Tracheal epithelial cell (primary cell): ENCODE data around the gene FEZF1. TPM values are rescaled to one million over a fixed set of nuclear protein-coding genes. Genes with fewer than 3 reads are reported as not detected.

ENCODE experiments used
- total RNA-seq: library from RNA; depleted of rRNA; stranded (reverse); fragments of >200 nt; gene quantifications from 2 replicates; pipeline ENCODE4 v1.2.1, GENCODE V29; 2014

The FEZF1 gene
- total RNA-seq = not detected in 2 replicates

GRCh38 chr7:122304319-122304975, at the start of gene FEZF1:
FEZF1 (minus strand) TSS chr7:122304750; CDS start chr7:122304437, 313 bp downstream.

Other genes starting within 250 kb of the FEZF1 start
- gene AASS, start 160.5 kb downstream of the FEZF1 start, total RNA-seq = 7.2 and 8.5 TPM in 2 replicates